HG02970 (cell line): ENCODE data around the gene CENPQ.

Experiments used
- ATAC-seq: cut with Tn5 transposase; IDR thresholded peaks from one replicate; pipeline ENCODE4 v1.9.1; 2021; ENCODE audit warnings: mild to moderate bottlenecking, moderate library complexity, moderate number of reproducible peaks; ENCODE audit not compliant: unreplicated experiment, low FRiP score

The CENPQ gene

DNA sequence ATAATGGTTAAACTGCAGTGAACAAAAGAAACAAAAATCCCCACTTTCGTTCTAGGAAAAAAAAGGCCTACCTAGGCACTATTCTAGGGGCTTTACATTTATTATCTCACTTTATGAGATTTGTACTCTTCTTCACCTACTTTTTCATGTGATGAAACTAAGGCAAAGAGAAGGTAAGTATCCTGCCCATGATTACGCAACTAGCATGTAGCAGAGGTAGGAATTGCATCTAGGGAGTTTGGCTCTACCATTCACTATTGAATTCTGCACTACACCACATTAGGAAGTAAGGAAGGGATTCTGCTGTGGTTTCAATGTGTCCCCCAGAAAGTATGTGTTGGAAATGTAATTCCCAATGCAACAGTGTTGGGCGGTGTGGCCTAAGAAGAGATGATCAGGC is 75.9 kb downstream of the CENPQ start:
- ATAC-seq: no peak

DNA sequence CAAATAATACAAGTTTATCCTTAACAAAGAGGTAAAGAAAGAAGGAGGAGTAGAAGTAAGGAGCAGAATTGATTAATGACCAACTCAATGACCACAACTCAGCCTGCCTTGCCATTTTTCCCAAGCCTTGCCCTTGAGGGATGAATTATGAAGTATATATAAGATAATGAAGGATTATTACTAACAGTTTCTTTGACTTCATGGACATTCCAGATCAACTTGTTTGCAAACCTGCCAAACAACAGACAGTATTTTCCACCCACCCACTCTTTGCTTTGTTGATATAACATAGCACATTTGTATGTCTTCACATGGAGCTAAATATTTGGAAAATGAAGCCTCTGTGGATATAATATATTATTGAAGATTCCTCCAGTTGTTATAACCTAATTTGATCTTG is 77.4 kb downstream of the CENPQ start:
- no peak for ATAC-seq

DNA sequence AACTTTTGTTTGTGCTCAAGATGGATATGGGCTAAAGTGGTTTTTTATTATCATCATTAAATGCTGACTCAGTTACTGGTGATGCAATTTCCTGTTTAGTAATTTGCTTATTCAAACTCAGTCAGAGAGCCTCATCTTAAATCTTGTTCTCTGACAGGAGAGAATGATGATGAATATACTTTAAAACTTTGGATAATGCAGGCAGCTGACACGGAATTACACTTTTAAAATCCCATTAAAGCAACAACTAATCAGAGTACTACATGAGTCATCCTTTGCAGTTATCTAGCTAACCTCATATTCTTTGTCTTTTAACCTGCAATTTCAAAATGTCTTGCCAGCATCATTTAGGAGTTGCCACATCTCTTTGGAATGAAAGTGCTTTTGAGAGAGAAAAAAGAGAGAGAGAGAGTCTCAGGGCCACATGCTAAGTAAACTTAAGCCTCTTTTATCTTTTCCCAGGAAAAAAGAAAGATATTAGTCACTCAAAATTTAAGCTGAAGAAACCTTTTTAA is 78.1 kb downstream of the CENPQ start:
- ATAC-seq: no peak

DNA sequence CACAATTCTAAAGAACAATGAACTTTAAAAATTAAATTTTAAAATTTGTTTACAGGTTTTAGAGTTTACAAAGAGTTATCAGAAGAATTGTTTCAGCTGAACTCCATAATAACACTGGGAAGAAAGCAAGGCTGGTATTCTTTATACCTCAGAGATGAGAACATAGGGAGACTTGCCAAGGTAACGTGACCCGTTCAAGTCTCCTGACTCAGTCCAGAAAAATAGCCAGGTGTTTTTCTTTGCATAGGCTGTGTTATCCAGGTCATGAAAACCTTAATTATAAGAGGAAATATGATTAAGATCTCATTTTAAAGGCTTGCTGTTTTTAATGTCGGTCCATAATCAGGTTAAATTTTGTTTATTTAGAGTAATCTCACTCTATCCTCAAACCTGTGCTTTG is 78.8 kb downstream of the CENPQ start:
- no peak for ATAC-seq
